SIG-M5 treated with dmso at 0.1 percent for 504 hours (cell line): ENCODE results near the gene NGFR.
A peak's percentile ranks its signal among the peaks of the same experiment; 100 is the strongest.

Experiments
- DNase-seq: peaks from one replicate; lab custom pipeline; 2025; ENCODE audit not compliant: unreplicated experiment; lab: John Stamatoyannopoulos, UW

NGFR gene

DNA sequence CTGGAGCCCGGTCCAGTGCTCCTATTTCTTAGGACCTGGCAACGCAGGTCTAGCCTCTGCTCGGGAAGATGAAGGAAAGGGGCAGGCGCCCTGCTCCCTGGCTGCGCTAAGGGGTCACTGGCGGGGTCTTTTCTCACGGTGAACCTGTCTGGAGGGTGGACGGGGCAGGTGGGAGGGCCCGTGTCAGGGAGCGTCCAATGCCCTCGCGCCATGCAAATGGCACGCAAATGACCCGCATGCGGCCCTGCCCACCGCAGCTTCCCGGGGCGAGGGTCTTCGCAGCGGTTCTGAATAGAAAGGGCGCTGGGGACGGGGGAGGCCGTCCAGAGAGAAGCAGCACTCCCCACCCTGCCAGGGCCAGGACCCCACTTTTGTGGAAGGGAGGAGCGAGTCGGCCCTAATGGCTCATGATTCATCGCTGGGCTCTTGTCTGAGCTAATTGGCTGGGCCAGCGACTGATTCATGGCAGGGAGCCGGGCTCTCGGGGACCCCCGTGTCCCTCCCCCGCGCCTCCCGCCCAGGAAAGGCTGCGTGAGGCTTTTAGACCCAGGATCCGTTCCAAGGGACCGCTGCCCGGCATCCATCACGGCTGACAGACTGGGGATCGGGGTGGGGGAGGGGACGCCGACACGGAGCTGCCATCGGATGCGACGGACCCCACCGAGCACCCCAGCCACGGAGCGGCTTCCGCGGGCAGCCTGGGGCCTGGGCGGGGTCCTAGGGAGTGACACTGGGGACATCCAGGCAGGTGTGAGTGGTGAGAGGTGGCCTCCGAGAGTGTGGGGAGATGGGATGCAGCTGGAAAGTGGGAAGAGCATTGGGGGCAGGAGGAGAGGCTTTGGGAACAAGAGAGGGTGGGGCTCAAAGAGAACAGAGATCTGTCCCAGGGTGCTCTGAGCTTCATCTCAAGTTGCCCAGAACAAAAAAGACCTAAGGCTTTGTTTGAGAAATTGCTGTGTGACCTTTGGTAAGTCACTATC lies 25.0 kb upstream of the NGFR start:
- no peak for DNase-seq

- DNase-seq, result no peak
Observed at GRCh38 chr17:49471089-49471683, 23.9 kb upstream of the NGFR start.

DNA sequence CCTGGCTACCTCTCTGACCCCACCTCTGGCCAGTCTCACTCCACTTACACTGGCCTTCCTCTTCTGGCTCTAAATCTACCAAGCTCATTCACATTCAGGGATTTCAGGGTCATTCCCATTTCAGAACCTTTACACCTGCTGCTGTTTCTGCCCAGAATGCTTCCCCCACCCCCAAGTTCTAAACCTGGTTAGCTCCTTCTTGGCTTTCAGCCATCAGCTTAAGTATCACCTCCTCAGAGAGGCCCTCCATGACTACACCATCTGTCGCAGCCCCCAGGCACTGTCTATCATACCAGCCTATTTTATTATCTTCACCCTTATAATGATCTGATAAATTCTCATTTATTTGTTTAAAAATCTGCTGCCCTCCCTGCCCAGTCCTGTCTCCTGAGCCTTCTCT lies 23.3 kb upstream of the NGFR start:
- no peak for DNase-seq

DNA sequence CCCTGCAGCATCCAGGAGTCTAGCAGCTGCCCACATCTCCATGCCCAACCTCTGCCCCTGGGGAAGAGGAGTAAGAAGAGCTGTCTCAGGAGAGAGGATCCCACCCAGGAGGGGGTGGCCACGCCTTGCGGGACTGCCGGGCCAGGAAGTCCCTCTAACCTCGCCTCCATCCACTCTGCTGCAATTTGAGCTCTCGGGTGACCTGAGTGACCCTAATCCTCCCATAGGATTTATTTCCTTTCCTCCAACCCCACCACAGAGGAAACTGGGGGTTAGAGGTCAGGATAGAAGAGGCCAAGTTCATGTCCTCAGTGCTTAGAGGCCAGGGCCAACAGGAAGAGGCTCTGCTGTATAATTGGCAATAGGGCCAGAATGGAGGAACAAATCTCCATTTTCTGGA lies 22.6 kb upstream of the NGFR start:
- DNase-seq, result no peak

DNA sequence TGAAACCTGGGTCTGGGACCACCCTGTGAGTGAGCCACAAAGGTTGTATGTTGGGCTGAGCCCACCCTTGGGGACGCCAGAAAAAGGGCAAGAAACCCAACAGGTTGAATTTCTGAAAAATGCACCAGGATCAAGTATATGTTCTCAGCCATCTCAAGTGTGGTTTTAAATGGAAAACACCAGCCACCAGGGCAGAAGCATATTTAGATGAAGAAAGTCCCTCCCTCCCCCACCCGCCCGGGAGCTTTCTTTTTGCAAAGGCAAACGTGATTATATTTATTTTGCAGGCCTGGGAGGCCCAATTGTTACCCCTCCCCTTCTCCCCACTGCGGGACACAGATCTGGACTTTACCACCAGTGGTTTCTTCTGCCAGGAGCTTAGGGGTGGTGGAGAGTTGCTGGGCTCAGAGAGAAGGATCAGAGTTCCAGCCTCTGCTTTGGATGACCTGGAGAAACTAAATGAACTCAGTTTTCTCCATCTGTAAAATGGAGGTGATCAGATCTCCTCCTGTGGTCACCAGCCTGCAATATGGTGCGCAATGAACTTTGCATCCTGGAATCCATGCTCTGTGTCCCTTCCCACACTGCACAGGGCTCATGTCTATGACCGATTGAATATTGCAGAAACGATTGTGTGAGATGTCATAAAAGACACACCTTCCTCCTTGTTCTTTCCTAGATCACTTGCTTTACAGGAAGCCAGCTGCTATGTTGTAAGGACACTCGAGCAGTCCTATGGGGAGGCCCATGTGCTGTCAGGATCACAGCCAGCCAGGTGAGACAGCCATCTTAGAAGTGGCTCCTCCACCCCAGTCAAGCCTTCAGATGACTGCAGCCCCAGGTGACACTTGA lies 21.0 kb upstream of the NGFR start:
- no peak for DNase-seq

DNA sequence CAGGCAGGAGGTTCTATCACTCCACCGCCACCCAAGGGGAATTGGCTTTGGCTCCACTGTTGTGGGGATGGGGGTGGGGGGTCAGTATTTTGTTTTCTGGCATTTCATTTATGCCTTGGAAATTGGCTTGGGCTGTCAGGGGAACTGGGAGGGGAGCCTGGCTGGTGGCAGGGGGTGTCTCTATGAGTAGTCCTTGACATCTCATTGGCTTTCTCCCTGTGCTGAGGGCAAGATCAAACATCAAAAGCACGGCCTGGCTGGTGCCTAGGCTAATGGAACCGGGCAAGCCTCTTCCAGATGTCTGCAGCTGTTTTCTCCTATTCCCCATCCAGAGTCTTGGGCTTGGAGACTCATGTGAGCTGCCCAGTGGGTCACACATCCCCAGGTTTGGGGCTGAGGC lies 17.4 kb upstream of the NGFR start:
- DNase-seq, result no peak

DNA sequence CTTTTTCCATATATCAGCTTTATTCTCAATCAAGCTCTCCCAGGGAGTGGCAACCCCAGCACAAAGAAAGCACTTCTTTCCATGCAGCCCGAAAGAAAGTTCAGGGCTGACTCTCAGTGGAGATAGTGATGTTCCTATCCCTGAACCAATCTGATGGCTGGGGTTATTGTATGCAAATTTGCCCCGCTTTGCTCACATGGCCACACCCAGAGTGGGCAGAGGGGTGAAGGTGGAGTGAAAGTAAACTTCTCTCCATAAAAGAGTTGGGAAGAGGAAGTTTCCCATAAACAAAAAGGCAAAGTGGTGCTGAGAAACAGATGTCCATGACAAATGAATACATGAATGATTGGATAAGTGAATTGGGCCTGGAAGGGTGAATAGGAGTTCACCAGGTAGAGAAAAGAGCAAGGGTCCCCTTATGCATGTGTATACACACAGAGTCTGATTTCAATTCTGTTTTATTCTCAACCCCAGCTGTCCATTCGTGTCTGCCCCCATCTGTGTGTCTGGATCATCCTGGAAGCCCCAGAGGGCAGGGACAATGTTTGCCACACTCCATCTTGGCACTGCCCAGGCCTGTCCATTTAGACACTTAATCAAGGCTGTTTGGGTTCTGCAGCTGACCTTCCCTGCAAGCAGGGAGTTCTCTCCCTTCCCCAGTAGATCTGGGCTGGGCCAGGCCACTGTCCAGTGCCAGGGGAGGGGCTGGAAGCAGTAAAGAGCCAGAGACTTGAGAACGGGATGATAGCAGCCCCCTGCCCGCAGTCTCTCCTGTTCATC lies 14.1 kb upstream of the NGFR start:
- DNase-seq, result no peak

- DNase-seq, result no peak
Observed at GRCh38 chr17:49482144-49482817, 12.8 kb upstream of the NGFR start.

DNA sequence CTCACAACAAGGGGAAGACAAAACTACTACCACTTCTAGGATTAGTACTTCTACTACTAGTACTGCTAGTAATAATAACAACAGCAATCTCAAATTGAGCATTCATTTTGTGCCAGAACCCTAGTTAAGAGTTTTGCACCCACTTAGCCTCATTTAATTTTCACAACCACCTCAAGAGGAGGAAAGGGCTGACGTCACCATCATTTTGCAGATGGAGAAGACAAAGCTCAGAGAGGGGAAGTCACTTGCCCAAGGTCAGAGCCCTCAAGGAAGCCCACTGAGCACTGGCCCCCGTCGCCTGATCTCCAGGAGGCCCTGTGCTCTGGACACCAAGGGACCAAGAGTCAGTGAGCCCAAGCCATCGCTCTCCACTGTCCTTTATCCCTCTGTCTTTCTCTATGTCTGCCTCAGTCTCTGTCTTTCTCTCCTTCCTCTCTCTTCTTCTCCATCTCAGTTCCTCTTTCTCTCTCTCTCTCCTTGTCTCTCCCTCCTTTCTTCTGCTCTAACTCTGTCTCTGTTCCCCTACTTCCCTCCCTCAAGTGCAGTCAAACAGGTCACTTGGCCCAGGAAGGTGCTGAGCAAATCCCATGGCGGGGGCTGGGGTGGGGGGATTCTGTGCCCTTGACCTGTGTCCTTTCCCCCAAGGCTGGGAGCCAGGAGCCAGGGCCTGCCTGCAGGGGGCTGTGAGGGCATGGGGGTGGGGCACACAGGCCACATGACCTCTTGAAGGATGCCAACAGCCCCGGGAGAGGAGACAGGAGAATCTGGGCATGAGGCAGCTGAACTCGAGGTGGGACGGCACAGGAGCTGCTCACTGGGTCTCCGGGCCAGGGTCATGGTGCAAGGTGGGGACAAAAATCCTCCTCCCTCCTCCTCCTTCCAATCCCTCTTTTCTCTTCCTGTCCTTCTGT lies 11.2 kb upstream of the NGFR start:
- peak; percentile 38 for DNase-seq

GRCh38 chr17:49484588-49484987 lies 10.5 kb upstream of the NGFR start:
- no peak for DNase-seq

GRCh38 chr17:49486012-49486641 lies 9.0 kb upstream of the NGFR start:
- peak; percentile 23 for DNase-seq

- no peak for DNase-seq
Observed at GRCh38 chr17:49487183-49487582, 7.9 kb upstream of the NGFR start.

DNA sequence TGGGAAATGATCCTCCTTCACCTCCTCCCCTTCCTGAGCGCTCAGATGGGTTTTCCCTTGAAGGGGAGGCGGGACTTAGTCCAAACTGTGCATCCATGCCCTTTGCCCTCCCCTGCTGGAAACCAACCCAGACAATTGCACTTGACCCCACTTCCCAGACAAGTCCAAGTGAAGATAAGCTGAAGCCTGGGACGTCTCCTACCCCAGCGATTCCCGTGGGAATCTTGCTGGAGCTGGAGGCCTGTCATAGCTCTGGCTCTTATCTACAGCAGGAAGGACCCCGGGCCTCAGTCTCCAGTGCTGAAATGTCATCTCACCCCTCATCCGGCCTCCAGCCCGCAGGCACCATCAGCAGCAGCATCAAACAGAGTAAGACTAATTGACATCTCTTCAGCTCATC lies 6.5 kb upstream of the NGFR start:
- DNase-seq, result no peak

DNA sequence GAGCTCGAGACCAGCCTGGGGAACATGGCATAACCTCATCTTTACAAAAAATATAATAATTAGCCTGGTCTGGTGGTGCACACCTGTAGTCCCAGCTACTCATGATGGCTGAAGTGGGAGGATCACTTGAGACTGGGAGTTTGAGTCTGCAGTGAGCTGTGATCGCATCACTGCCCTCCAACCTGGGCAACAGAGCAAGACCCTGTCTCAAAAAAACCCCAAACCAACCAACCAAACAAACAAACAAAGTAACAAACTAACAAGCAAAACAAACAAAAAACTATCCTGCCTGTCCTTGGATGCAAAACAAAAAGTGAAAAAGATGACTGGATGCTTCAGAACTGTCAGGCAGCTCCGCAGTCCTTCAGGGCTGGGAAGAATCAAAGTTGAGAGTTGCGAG lies 5.7 kb upstream of the NGFR start:
- no peak for DNase-seq

GRCh38 chr17:49490276-49490675 lies 4.8 kb upstream of the NGFR start:
- no peak for DNase-seq

GRCh38 chr17:49491192-49491769 lies 3.8 kb upstream of the NGFR start:
- no peak for DNase-seq

- no peak for DNase-seq
Observed at GRCh38 chr17:49494399-49494985, 601 bp upstream of the NGFR start.

DNA sequence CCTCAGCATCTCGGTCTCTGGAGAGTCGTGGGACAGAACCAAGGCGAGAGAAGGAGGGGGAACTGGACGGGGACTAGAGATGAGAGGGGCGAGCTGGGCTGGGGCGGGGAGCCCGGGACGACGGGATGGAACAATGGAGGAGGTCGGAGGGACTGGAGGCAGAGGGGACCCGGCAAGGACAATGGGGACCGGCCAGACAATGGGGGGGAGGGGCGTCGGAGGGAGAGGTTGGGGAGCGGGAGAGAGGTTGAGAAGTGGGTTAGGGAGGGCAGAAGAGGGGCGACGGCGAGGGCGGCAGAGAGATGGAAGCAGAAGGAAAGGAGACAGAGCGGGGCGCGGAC lies 719 bp downstream of the NGFR start:
- DNase-seq, result no peak
